HG03342 (cell line): ENCODE measurements around the gene RSPO4.
"Not testable (repeated sequence)": the region's sequence is repeated elsewhere in the genome, so short reads cannot be mapped to it uniquely, and the experiment has no call there.

Experiments used
- ATAC-seq: cut with Tn5 transposase; IDR thresholded peaks from one replicate; pipeline ENCODE4 v1.9.1; 2021; ENCODE audit warnings: mild to moderate bottlenecking, moderate library complexity; ENCODE audit not compliant: unreplicated experiment

RSPO4 gene

GRCh38 chr20:1001911-1002681 is at the start of gene RSPO4:
TSS of gene RSPO4 (minus strand) at chr20:1002311. CDS start at chr20:1002164, 147 bp downstream.
- ATAC-seq = no peak

GRCh38 chr20:1050440-1050839 is 48.3 kb upstream of the RSPO4 start:
- no peak for ATAC-seq

- ATAC-seq = no peak
These were observed 43.8 kb upstream of the RSPO4 start for GRCh38 chr20:1045860-1046418.

DNA sequence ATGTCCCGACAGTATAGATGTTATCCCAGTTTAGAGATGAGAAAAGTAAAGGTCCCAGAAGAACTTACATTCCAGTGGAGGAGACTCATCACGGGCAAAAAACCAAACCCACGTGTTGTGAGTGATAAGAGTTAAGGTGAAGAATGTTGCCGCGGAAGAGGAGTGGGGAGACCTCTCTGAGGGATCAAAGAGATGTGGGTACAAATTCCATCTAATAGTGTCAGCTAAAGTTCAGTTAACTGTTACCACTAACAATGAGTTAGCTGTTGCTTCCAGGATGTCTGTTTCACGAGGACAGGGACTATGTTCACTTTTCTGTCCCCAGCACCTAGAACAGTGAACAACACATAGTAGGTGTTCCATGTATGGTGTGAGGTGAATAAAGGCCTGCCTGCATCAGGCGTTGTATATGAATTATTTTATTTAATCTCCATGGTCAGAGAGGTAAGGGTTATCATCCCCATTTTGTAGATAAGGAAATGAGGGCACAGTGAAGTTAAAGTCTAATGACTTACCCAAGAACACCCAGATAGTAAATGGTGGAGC is 39.8 kb upstream of the RSPO4 start:
- ATAC-seq = no peak

GRCh38 chr20:1038205-1038604 is 36.1 kb upstream of the RSPO4 start:
- ATAC-seq = no peak

DNA sequence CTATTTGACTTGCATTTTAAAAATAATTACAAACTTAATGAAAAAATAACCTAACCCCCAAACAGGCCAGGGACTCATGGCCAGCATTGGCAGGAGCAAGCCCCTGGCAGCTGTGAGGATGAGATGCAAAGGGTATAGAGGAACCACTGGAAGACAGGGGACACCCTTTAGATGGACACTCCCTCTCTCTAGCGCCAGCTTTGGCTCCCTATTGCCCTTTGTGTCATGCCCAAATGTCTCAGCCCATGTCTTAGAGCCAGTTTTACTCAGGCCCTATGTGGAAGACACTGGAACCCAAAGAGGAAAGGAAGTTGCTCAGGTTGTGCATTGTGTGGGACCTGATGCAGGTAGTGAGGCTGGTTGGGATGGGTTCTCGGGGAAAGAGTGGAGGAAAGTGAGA is 34.9 kb upstream of the RSPO4 start:
- no peak for ATAC-seq

- no peak for ATAC-seq
These were observed 33.4 kb upstream of the RSPO4 start for GRCh38 chr20:1035466-1035865.

DNA sequence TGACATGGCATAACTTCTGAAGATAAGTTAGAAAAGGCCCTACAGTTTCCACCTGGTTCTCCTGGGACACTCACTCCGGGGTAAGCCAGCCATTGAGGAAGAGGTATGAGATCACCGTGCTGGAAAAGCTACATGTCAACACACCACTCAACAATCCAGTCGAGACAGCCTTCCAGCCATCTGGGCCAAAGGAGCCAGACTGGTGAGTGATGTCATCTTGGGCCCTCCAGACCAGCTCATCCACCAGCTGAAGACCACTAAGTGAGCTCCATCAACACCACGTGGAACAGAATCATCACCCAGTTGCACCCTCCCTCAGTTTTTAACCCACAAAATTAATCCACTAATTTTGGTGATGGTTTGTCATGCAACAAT is 32.3 kb upstream of the RSPO4 start:
- ATAC-seq = no peak

DNA sequence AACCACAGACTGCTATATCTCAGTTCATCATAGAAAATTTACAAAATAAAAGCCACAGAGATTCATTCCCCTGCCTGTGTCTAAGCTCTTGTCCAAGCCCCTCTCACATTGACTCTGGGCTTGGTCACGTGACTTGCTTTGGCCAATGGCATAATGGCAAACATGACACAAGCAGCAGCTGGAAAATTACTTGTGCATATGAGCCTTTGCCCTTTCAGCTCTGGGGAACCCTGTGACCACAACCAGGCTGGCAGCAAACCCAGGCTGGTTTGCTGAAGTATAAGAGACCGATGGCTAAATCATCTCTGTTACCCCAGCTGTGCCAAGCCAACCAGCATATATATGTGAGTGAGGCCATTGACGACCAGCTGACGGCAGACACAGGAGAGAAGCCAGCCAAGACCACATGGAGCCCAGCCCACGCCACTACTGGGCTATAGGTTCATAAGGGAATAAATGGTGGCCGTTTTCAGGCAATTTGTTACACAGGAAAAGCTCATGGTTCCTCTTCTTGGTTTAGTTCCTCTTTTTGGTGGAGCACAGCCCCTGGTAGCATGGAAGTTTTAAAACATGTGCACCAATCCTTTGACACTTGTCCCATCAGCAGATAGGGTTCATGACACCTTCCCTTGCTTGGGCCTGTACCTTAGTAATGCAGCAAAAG is 31.8 kb upstream of the RSPO4 start:
- ATAC-seq = no peak

- no peak for ATAC-seq
These were observed 27.9 kb upstream of the RSPO4 start for GRCh38 chr20:1029980-1030379.

DNA sequence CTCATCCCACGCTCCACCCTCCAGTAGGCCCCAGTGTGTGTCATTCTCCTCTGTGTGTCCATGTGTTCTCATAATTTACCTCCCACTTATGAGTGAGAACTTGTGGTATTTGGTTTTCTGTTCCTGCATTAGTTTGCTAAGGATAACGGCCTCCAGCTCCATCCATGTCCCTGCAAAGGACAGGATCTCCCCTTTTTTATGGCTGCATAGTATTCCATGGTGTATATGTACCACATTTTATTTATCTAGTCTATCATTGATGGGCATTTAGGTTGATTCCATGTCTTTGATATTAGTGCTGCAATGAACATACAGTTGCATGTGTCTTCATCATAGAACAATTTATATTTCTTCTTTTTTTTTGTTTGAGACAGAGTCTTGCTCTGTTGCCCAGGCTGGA is 24.1 kb upstream of the RSPO4 start:
- ATAC-seq = not testable (repeated sequence)

- no peak for ATAC-seq
These were observed 20.8 kb upstream of the RSPO4 start for GRCh38 chr20:1022871-1023270.

GRCh38 chr20:1020614-1021013 is 18.5 kb upstream of the RSPO4 start:
- ATAC-seq = no peak

- no peak for ATAC-seq
These were observed 17.2 kb upstream of the RSPO4 start for GRCh38 chr20:1019344-1019743.

- ATAC-seq = no peak
These were observed 15.6 kb upstream of the RSPO4 start for GRCh38 chr20:1017677-1018076.

- ATAC-seq = no peak
These were observed 13.1 kb upstream of the RSPO4 start for GRCh38 chr20:1015181-1015580.

DNA sequence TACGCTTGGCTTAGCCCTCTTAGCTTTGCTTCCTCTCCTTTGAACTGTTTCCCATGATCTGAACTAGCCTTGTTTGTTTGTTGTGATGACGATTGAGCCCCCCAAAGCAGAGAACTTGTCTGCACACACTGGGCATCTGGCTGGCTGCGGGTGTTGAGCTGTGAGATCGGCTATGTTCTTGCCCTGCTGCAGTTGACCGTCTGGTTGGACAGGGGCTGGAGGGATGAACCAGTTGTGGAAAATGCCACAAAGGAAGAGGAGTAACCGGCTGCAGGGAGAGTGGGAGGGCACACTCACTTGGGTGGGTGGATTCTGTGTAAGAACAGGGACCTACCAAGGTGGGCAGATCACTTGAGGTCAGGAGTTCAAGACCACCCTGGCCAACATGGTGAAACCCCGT is 12.4 kb upstream of the RSPO4 start:
- ATAC-seq = no peak

DNA sequence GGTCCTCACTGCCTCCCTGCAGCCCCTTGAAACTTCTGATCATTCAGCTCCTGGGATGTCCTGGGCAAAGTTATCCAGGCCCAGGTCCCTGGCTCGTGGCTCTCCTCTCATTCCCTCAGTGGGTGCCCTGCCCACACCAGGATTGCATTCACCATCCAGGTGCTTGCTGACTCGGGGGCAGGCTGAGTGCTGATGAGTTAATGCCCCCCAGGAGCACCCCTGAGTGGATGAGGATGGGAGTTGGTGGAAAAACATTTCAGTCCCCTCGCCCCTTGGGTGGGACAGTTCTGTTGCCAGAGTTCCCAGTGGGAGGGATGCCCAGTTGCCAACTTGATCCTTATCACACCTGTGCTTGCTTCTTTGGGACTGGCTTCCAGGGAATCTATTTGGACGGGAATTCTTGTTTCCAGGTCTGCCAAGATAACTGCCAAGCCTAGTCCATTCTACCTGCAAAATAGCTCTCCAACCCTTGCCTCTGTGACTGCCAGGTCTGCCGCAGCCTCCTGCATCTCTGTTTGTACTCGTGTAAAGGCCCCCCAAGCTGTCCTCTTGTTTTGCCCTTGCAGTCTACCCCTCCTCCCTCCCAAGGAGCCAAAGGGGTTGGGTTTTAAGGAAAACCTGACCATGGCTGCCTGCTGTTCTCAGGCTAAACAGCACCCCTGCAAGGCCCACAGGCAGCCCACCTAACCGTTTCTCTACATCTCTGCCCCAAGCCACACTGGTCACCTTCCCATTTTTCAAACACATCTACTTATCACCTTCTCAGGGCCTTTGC is 11.6 kb upstream of the RSPO4 start:
- no peak for ATAC-seq

DNA sequence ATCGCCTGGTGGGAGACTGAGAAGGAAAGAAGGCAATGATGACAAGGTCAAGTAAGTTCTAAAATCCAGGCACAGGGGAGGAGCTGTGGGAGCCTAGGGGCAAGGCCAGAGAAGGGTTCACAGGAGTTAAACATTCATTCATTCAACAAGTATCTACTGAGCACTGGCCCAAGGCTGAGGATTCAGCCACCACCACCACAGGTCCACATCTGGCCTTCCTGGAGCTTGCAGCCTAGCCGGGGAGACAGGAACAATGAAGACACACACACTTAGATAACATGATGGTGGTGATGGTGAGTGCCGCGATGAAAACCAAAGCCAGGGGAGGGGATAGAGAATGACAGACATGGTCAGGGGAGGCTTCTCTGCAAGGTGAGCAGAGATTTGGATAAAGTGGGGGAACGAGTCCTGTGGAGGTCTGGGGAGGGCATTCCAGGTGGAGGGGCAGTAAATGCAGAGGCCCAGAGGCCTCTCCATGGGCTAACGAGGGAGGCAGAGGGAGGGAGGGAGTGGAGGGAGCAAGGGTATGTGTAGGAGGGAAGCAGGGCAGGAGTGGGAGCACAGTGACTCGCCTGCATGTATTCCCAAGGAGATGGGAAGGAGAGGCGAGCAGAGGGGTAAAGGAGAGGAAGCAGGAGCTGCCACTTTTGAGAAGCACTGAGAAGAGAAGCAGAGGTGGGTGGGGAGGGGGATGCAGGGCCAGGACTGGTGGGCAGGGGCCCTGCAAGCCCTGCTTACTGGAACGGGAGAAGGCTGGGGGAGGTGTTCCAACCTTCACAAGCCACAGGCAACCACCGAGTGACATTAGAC is 10.5 kb upstream of the RSPO4 start:
- no peak for ATAC-seq

- ATAC-seq = peak; percentile 73
These were observed 8.5 kb upstream of the RSPO4 start for GRCh38 chr20:1010659-1011058.
